H1 (cell line): Measurements from ENCODE around the gene ASCC1. TPM values are rescaled to one million over a fixed set of nuclear protein-coding genes. Genes with fewer than 3 reads are reported as not detected.

ENCODE experiments used
- SIN3A ChIP-seq, 2 experiments: IDR thresholded peaks in 1 of 2; conservative IDR thresholded peaks in 1 of 2; 2 replicates each; pipeline ENCODE4 v1.6.1; 2011 to 2012; ENCODE audit warnings: low read length in 2 of 2, improper control_type of control experiment in 1 of 2, low read depth in 1 of 2, mild to moderate bottlenecking in 1 of 2
- USF2 ChIP-seq: IDR thresholded peaks from 2 replicates; pipeline ENCODE4 v1.6.1; 2011; ENCODE audit warnings: low read length, improper control_type of control experiment
- polyA plus RNA-seq, 7 experiments: library from polyadenylated mRNA; depleted of rRNA in 3 of 7; stranded (reverse) in 5 of 7; unstranded in 2 of 7; fragments of >200 nt in 5 of 7; fragments of 200-250 nt in 2 of 7; gene quantifications; 1 replicate in 5 of 7; 2 replicates in 1 of 7; 4 replicates in 1 of 7; pipeline versions ENCODE4 v1.2.1 to v1.2.3, GENCODE V29; 2011 to 2013; ENCODE audit warnings: missing spikeins in 2 of 7, mixed read lengths in 2 of 7
- total RNA-seq: library from RNA; stranded (reverse); fragmentation: NEBNext Ultra II Directional; extraction: Animal tissue kit (Norgen Biotek cat#: 25700); gene quantifications from 2 replicates; pipeline ENCODE4 v1.2.1, GENCODE V29; 2021

Gene ASCC1
- total and polyA plus RNA-seq, 2 of the 8 experiments (the other 6 are each of a cell fraction or from before 2014, with no cell fraction given), result 25.6 to 35.8 TPM

GRCh38 chr10:72200883-72201282 lies 15.2 kb downstream of the ASCC1 start (continued):
- TF ChIP-seq USF2, result no peak
- no peak for TF ChIP-seq SIN3A (conservative IDR thresholded peaks at IDR 0.05 in 1 of 2, IDR thresholded peaks at IDR 0.05 in 1 of 2; ENCODE audit: low read depth in 1 of 2, low read length in 2 of 2)
